Lower lobe of right lung (tissue), 2 donors: ENCODE measurements around the gene ZNF487. TPM values are rescaled to one million over a fixed set of nuclear protein-coding genes. Genes with fewer than 3 reads are reported as not detected.
"Not testable (repeated sequence)": the region's sequence is repeated elsewhere in the genome, so short reads cannot be mapped to it uniquely, and the experiment has no call there.

Experiments used
- ATAC-seq, 2 donors: fragments of 200-7000 bp; cut with Tn5 transposase; one replicate each; pipeline ENCODE4 v1.9.1; 2020 to 2022; ENCODE audit warnings: mild to moderate bottlenecking in 2 of 2, moderate library complexity in 2 of 2
- DNase-seq: peaks from one replicate; pipeline ENCODE4 v3.0.0-alpha.2; 2020
- H3K27ac ChIP-seq: fragments of 200-600 bp; one replicate; pipeline ENCODE4 v1.8.0; 2022
- H3K27me3 ChIP-seq: fragments of 200-600 bp; one replicate; pipeline ENCODE4 v1.8.0; 2022; ENCODE audit warnings: low read depth
- H3K36me3 ChIP-seq: fragments of 200-600 bp; one replicate; pipeline ENCODE4 v1.8.0; 2022; ENCODE audit warnings: mild to moderate bottlenecking
- H3K4me1 ChIP-seq: fragments of 200-600 bp; one replicate; pipeline ENCODE4 v1.8.0; 2022
- H3K4me3 ChIP-seq: fragments of 200-600 bp; one replicate; pipeline ENCODE4 v1.8.0; 2022; ENCODE audit warnings: mild to moderate bottlenecking
- H3K9me3 ChIP-seq: fragments of 200-600 bp; one replicate; pipeline ENCODE4 v1.8.0; 2022
- CTCF ChIP-seq: fragments of 200-600 bp; IDR thresholded peaks from one replicate; pipeline ENCODE4 v1.8.0; 2022; ENCODE audit warnings: antibody characterized with exemption, mild to moderate bottlenecking
- intact Hi-C: fragments of 100-400 bp; cut with DNase I; formaldehyde crosslinking; loops from one replicate; pipeline ENCODE4 v1.11.0; 2022
- total RNA-seq: library from RNA; stranded (reverse); fragmentation: NEBNext Ultra II Directional; extraction: Animal tissue kit (Norgen Biotek cat#: 25700); gene quantifications from one replicate; pipeline ENCODE4 v1.2.1, GENCODE V29; 2021
- donor health status: DM: no; HTN: yes; CAD: no; lungs with severe emphysema.

ZNF487 gene
- total RNA-seq, 1 donor from 2014 or later: 5.0 TPM

GRCh38 chr10:43421201-43421507 is 15.8 kb upstream of the ZNF487 start:
- Histone ChIP-seq H3K27ac (peak overlapping the region; percentile 99), H3K36me3 (no peaks in the 10 kb centered on the region), H3K4me3 (peak overlapping the region; percentile 67), H3K9me3 (no peaks in the 10 kb centered on the region), H3K27me3 (no peaks in the 10 kb centered on the region), H3K4me1 (peaks cover 17% of the 10 kb centered on the region)
- intact Hi-C loops: no loop called here
- DNase-seq: no peak
- no peak for ATAC-seq
- no peak for TF ChIP-seq CTCF

DNA sequence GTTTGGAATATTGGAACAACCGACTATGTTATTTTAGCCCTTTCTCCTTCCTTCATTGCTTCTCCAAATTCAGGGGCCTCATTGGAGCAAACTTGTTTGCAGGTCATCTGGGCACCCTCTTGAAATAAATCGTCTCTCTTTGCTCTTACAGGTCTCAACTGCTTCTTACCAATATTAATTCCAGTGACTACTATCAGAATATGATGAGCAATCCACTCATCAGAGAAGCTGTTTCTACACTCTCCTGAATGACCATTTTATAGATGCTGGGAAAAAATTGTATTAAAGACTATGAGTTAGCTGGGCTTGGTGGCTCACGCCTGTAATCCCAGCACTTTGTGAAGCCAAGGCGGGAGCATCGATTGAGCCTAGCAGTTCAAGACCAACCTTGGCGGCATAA is 15.4 kb upstream of the ZNF487 start:
- H3K36me3 ChIP-seq: no peaks in the 10 kb centered on the region
- DNase-seq: no peak
- H3K4me1 ChIP-seq: peaks cover 17% of the 10 kb centered on the region
- peak overlapping the region; percentile 67 for H3K4me3 ChIP-seq
- H3K9me3 ChIP-seq: no peaks in the 10 kb centered on the region
- TF ChIP-seq CTCF: no peak
- H3K27ac ChIP-seq: peak overlapping the region; percentile 99
- H3K27me3 ChIP-seq: no peaks in the 10 kb centered on the region
- no peak for ATAC-seq
- intact Hi-C loops: no loop called here

DNA sequence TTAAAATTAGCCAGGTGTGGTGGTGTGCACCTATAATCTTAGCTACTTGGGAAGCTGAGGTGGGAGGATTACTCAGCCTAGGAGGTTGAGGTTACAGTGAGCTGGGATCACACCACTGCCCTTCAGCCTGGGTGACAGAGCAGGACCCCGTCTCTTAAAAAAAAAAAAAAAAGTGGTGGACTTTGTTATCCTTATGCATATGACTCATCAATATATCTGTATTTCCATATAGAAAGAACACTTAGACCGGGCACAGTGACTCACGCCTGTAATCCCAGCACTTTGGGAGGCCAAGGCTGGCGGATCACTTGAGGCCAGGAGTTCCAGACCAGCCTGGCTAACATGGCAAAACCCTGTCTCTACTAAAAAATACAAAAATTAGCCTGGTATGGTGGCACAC is 15.0 kb upstream of the ZNF487 start:
- H3K9me3 ChIP-seq, H3K36me3 ChIP-seq, DNase-seq, H3K27me3 ChIP-seq, H3K4me3 ChIP-seq, ATAC-seq, intact Hi-C loops: not testable (repeated sequence)
- Histone ChIP-seq H3K27ac (peak overlapping the region; percentile 99), H3K4me1 (peaks cover 17% of the 10 kb centered on the region)

- Histone ChIP-seq H3K27ac (no peak overlapping the region), H3K36me3 (no peaks in the 10 kb centered on the region), H3K4me1 (peaks cover 14% of the 10 kb centered on the region), H3K4me3 (no peak overlapping the region), H3K27me3 (no peaks in the 10 kb centered on the region), H3K9me3 (no peaks in the 10 kb centered on the region)
- intact Hi-C loops: no loop called here
- ATAC-seq (no peak), DNase-seq (no peak)
- no peak for TF ChIP-seq CTCF
Observed at GRCh38 chr10:43424416-43424815, 12.5 kb upstream of the ZNF487 start.

- intact Hi-C loops, H3K9me3 ChIP-seq, H3K4me3 ChIP-seq, ATAC-seq, H3K27me3 ChIP-seq, DNase-seq, H3K4me1 ChIP-seq, H3K27ac ChIP-seq, H3K36me3 ChIP-seq: not testable (repeated sequence)
Observed at GRCh38 chr10:43426476-43426875, 10.4 kb upstream of the ZNF487 start.

- TF ChIP-seq CTCF: no peak
- ATAC-seq (no peak), DNase-seq (no peak)
- no peaks in the 10 kb centered on the region for H3K27me3 ChIP-seq
- no peak overlapping the region for H3K27ac ChIP-seq
- H3K4me1 ChIP-seq: no peaks in the 10 kb centered on the region
- intact Hi-C loops: no loop called here
- H3K36me3 ChIP-seq: no peaks in the 10 kb centered on the region
- no peaks in the 10 kb centered on the region for H3K9me3 ChIP-seq
- H3K4me3 ChIP-seq: no peak overlapping the region
Observed at GRCh38 chr10:43427166-43427825, 9.6 kb upstream of the ZNF487 start.
